HepG2 (cell line): Measurements from ENCODE around the gene PATL1. TPM values are rescaled to one million over a fixed set of nuclear protein-coding genes. Genes with fewer than 3 reads are reported as not detected.

Experiments
- ESRRA ChIP-seq: sonication (generic); formaldehyde crosslinking; IDR thresholded peaks from 2 replicates; pipeline ENCODE4 v1.5.1; 2020; ENCODE audit warnings: mild to moderate bottlenecking, low read depth, missing genetic modification reagents
- HDAC1 ChIP-seq: sonication (generic); formaldehyde crosslinking; IDR thresholded peaks from 2 replicates; pipeline ENCODE4 v1.5.1; 2020; ENCODE audit warnings: mild to moderate bottlenecking, missing genetic modification reagents
- HIVEP1 ChIP-seq: sonication (generic); formaldehyde crosslinking; IDR thresholded peaks from 2 replicates; pipeline ENCODE4 v1.4.0; 2020; ENCODE audit warnings: mild to moderate bottlenecking, missing genetic modification reagents
- KLF9 ChIP-seq: IDR thresholded peaks from 2 replicates; pipeline ENCODE4 v1.6.1; 2016; ENCODE audit warnings: low read depth
- MED13 ChIP-seq: sonication (generic); formaldehyde crosslinking; IDR thresholded peaks from 2 replicates; pipeline ENCODE4 v1.5.0; 2020; ENCODE audit warnings: missing genetic modification reagents
- NR1H2 ChIP-seq: sonication (generic); formaldehyde crosslinking; IDR thresholded peaks from 2 replicates; pipeline ENCODE4 v1.8.1; 2022; ENCODE audit warnings: low read depth, missing genetic modification reagents, borderline replicate concordance
- PATZ1 ChIP-seq: sonication (generic); formaldehyde crosslinking; IDR thresholded peaks from 2 replicates; pipeline ENCODE4 v1.4.0; 2020; ENCODE audit warnings: missing genetic modification reagents
- PCBP1 ChIP-seq: fragments of 200-400 bp; formaldehyde crosslinking; IDR thresholded peaks from 2 replicates; pipeline ENCODE4 v1.6.1; 2017; ENCODE audit warnings: mild to moderate bottlenecking, low read depth, low read length, borderline replicate concordance
- PLRG1 ChIP-seq: fragments of 450-650 bp; conservative IDR thresholded peaks from 2 replicates; pipeline ENCODE4 v1.6.1; 2016
- POLR2AphosphoS2 ChIP-seq: IDR thresholded peaks from 2 replicates; pipeline ENCODE4 v1.6.1; 2011; ENCODE audit warnings: low read depth, low read length, improper control_type of control experiment
- SETDB1 ChIP-seq: sonication (generic); formaldehyde crosslinking; IDR thresholded peaks from 2 replicates; pipeline ENCODE4 v1.5.1; 2020; ENCODE audit warnings: missing genetic modification reagents, mild to moderate bottlenecking, borderline replicate concordance
- SIX1 ChIP-seq: sonication (generic); formaldehyde crosslinking; IDR thresholded peaks from 2 replicates; pipeline ENCODE4 v1.4.0; 2020; ENCODE audit warnings: missing genetic modification reagents, borderline replicate concordance
- SP1 ChIP-seq, 2 experiments: fragments of 450-650 bp in 1 of 2; sonication (generic) in 1 of 2; formaldehyde crosslinking in 1 of 2; IDR thresholded peaks; 2 replicates each; pipeline versions ENCODE4 v1.4.0 to v1.6.1; 2016 to 2020; ENCODE audit warnings: missing genetic modification reagents in 1 of 2
- SP2 ChIP-seq: sonication (generic); formaldehyde crosslinking; IDR thresholded peaks from 2 replicates; pipeline ENCODE4 v1.5.1; 2020; ENCODE audit warnings: mild to moderate bottlenecking, missing genetic modification reagents
- TSC22D2 ChIP-seq: sonication (generic); formaldehyde crosslinking; IDR thresholded peaks from 2 replicates; pipeline ENCODE4 v1.5.1; 2020; ENCODE audit warnings: missing genetic modification reagents, mild to moderate bottlenecking, borderline replicate concordance
- ZBTB40 ChIP-seq, 2 experiments: fragments of 450-650 bp in 1 of 2; sonication (generic) in 1 of 2; formaldehyde crosslinking in 1 of 2; IDR thresholded peaks; 2 replicates each; pipeline versions ENCODE4 v1.6.1 to v1.8.0; 2016 to 2022; ENCODE audit warnings: antibody characterized with exemption in 1 of 2, mild to moderate bottlenecking in 1 of 2, missing genetic modification reagents in 1 of 2
- ZNF501 ChIP-seq: sonication (generic); formaldehyde crosslinking; IDR thresholded peaks from 2 replicates; pipeline ENCODE4 v1.5.1; 2020; ENCODE audit warnings: mild to moderate bottlenecking, moderate library complexity, missing genetic modification reagents
- ZNF672 ChIP-seq: sonication (generic); formaldehyde crosslinking; IDR thresholded peaks from 2 replicates; pipeline ENCODE4 v1.8.1; 2022; ENCODE audit warnings: missing genetic modification reagents
- ZNF790 ChIP-seq: sonication (generic); formaldehyde crosslinking; IDR thresholded peaks from 2 replicates; pipeline ENCODE4 v1.8.0; 2022; ENCODE audit warnings: missing genetic modification reagents, mild to moderate bottlenecking, borderline replicate concordance
- polyA plus RNA-seq, 8 experiments: library from polyadenylated mRNA; depleted of rRNA in 3 of 8; stranded (reverse) in 7 of 8; unstranded in 1 of 8; fragments of >200 nt; fragmentation: Illumina TruSeq in 4 of 8; extraction: Trizol in 4 of 8; gene quantifications; 2 replicates each; pipeline versions ENCODE4 v1.2.1 to v1.2.3, GENCODE V29; 2011 to 2016; ENCODE audit warnings: low read depth in 4 of 8, missing spikeins in 1 of 8, mixed read lengths in 1 of 8; ENCODE audit not compliant: insufficient read depth in 1 of 8
- total RNA-seq, 5 experiments: library from RNA; depleted of rRNA; stranded (reverse); fragments of >200 nt; fragmentation: Illumina TruSeq; extraction: Trizol; gene quantifications; 2 replicates each; pipeline ENCODE4 v1.2.3, GENCODE V29; 2016; ENCODE audit warnings: low read depth in 1 of 5

The PATL1 gene
- total and polyA plus RNA-seq, 2 of the 13 experiments (the other 11 are each of a cell fraction or from before 2014, with no cell fraction given) = 12.9 to 26.8 TPM

GRCh38 chr11:59668188-59668949, 468 bp downstream of the PATL1 start (continued):
- TF ChIP-seq ZBTB40 (IDR thresholded peaks at IDR 0.05) (no peak), ZBTB40 (CRISPR knock-in tag; IDR thresholded peaks at IDR 0.05) (no peak), HDAC1 (CRISPR knock-in tag) (peak; percentile 70), TSC22D2 (CRISPR knock-in tag) (no peak), SETDB1 (no peak), ESRRA (CRISPR knock-in tag) (0 out of 2 replicates have a peak, but pooled peaks have one; percentile 19), PLRG1 (no peak), ZNF790 (CRISPR knock-in tag) (no peak), PCBP1 (0 out of 2 replicates have a peak, but pooled peaks have one; percentile 63), SIX1 (CRISPR knock-in tag) (no peak), KLF9 (CRISPR knock-in tag) (peak; percentile 88), NR1H2 (CRISPR knock-in tag) (no peak), SP1 (IDR thresholded peaks at IDR 0.05) (no peak), SP1 (CRISPR knock-in tag; IDR thresholded peaks at IDR 0.05) (no peak), ZNF672 (CRISPR knock-in tag) (no peak), MED13 (CRISPR knock-in tag) (no peak), HIVEP1 (no peak), PATZ1 (peak; percentile 57; the same call in 1 of the 2 replicates), POLR2AphosphoS2 (no peak), SP2 (no peak), ZNF501 (CRISPR knock-in tag) (0 out of 2 replicates have a peak, but pooled peaks have one; percentile 23)
